HEK293 (cell line): ENCODE data around the gene ARID3B.

Experiments used
- CTCF ChIA-PET: fragments of 350-600 bp; formaldehyde crosslinking; extraction: SDS; loops from one replicate; lab custom pipeline; 2021; ENCODE audit warnings: antibody characterized with exemption; lab: Yijun Ruan, JAX
- POLR2A ChIA-PET: fragments of 300-600 bp; formaldehyde crosslinking; extraction: SDS; loops from one replicate; lab custom pipeline; 2020; ENCODE audit warnings: antibody characterized with exemption, inconsistent platforms; lab: Yijun Ruan, JAX
- H3K27ac ChIP-seq: fragments of 200-500 bp; sonication (Bioruptor generic); 2 replicates; pipeline ENCODE4 v1.5.1; 2014; ENCODE audit warnings: low read depth, low read length, control low read depth, inconsistent platforms; ENCODE audit errors: extremely low read depth
- H3K36me3 ChIP-seq, 2 experiments: fragments of 200-500 bp in 1 of 2; sonication (Bioruptor generic) in 1 of 2; 1 replicate in 1 of 2; 2 replicates in 1 of 2; pipeline ENCODE4 v1.5.1; 2014 to 2017; ENCODE audit warnings: inconsistent platforms in 2 of 2, low read length in 2 of 2; ENCODE audit not compliant: control insufficient read depth in 2 of 2, insufficient read depth in 1 of 2
- H3K4me1 ChIP-seq: fragments of 200-500 bp; sonication (Bioruptor generic); 2 replicates; pipeline ENCODE4 v1.5.1; 2014; ENCODE audit warnings: mild to moderate bottlenecking, low read length, inconsistent platforms; ENCODE audit not compliant: control insufficient read depth, insufficient read depth
- H3K4me3 ChIP-seq: 2 replicates; pipeline ENCODE4 v1.5.1; 2011; ENCODE audit warnings: low read depth, mild to moderate bottlenecking, control low read depth, low read length, moderate library complexity
- H3K9me3 ChIP-seq: fragments of 200-500 bp; sonication (Bioruptor generic); 2 replicates; pipeline ENCODE4 v1.5.1; 2014; ENCODE audit warnings: low read depth, low read length, inconsistent platforms; ENCODE audit not compliant: control insufficient read depth, insufficient read depth
- EGR2 ChIP-seq: fragments of 450-650 bp; formaldehyde crosslinking; IDR thresholded peaks from 2 replicates; pipeline ENCODE4 v1.5.1; 2016; ENCODE audit warnings: low read depth, missing biosample characterization, missing genetic modification characterization
- IKZF3 ChIP-seq: fragments of 450-650 bp; IDR thresholded peaks from 2 replicates; pipeline ENCODE4 v1.5.0; 2018; ENCODE audit warnings: missing biosample characterization, mild to moderate bottlenecking, missing genetic modification characterization, moderate library complexity
- RBAK ChIP-seq: fragments of 450-650 bp; formaldehyde crosslinking; IDR thresholded peaks from 2 replicates; pipeline ENCODE4 v1.5.1; 2016; ENCODE audit warnings: missing biosample characterization, missing genetic modification characterization
- SP2 ChIP-seq: fragments of 450-650 bp; formaldehyde crosslinking; IDR thresholded peaks from 2 replicates; pipeline ENCODE4 v1.5.1; 2016; ENCODE audit warnings: missing biosample characterization, missing genetic modification characterization
- YY1 ChIP-seq: fragments of 450-650 bp; formaldehyde crosslinking; IDR thresholded peaks from 2 replicates; pipeline ENCODE4 v1.5.1; 2018; ENCODE audit warnings: missing biosample characterization, missing genetic modification characterization
- ZBTB17 ChIP-seq: fragments of 450-650 bp; formaldehyde crosslinking; IDR thresholded peaks from 2 replicates; pipeline ENCODE4 v1.5.1; 2016; ENCODE audit warnings: missing biosample characterization, missing genetic modification characterization
- ZBTB8A ChIP-seq: fragments of 450-650 bp; formaldehyde crosslinking; IDR thresholded peaks from 2 replicates; pipeline ENCODE4 v1.5.1; 2016; ENCODE audit warnings: missing biosample characterization, missing genetic modification characterization
- ZFHX2 ChIP-seq: fragments of 450-650 bp; formaldehyde crosslinking; conservative IDR thresholded peaks from 2 replicates; pipeline ENCODE4 v1.5.1; 2016; ENCODE audit warnings: missing biosample characterization, missing genetic modification characterization
- ZFP69B ChIP-seq: fragments of 450-650 bp; formaldehyde crosslinking; IDR thresholded peaks from 2 replicates; pipeline ENCODE4 v1.5.1; 2016; ENCODE audit warnings: missing biosample characterization, missing genetic modification characterization
- ZNF157 ChIP-seq: fragments of 450-650 bp; formaldehyde crosslinking; IDR thresholded peaks from 2 replicates; pipeline ENCODE4 v1.5.1; 2016; ENCODE audit warnings: missing biosample characterization, missing genetic modification characterization
- ZNF266 ChIP-seq: fragments of 450-650 bp; formaldehyde crosslinking; IDR thresholded peaks from 2 replicates; pipeline ENCODE4 v1.5.1; 2016; ENCODE audit warnings: missing biosample characterization, missing genetic modification characterization, low read depth
- ZNF311 ChIP-seq: fragments of 450-650 bp; formaldehyde crosslinking; IDR thresholded peaks from 2 replicates; pipeline ENCODE4 v1.5.1; 2017; ENCODE audit warnings: missing biosample characterization, missing genetic modification characterization, borderline replicate concordance
- ZNF335 ChIP-seq: fragments of 450-650 bp; formaldehyde crosslinking; conservative IDR thresholded peaks from 2 replicates; pipeline ENCODE4 v1.5.1; 2016; ENCODE audit warnings: missing biosample characterization, missing genetic modification characterization
- ZNF341 ChIP-seq: fragments of 450-650 bp; formaldehyde crosslinking; IDR thresholded peaks from 2 replicates; pipeline ENCODE4; 2016; ENCODE audit warnings: low read depth, missing biosample characterization, missing genetic modification characterization
- ZNF48 ChIP-seq: fragments of 450-650 bp; formaldehyde crosslinking; IDR thresholded peaks from 2 replicates; pipeline ENCODE4 v1.5.1; 2016; ENCODE audit warnings: missing biosample characterization, missing genetic modification characterization
- ZNF561 ChIP-seq: fragments of 450-650 bp; IDR thresholded peaks from 2 replicates; pipeline ENCODE4 v1.5.1; 2018; ENCODE audit warnings: missing biosample characterization, missing genetic modification characterization, borderline replicate concordance
- ZNF585B ChIP-seq: fragments of 450-650 bp; formaldehyde crosslinking; IDR thresholded peaks from 2 replicates; pipeline ENCODE4 v1.5.1; 2016; ENCODE audit warnings: missing biosample characterization, missing genetic modification characterization
- ZNF792 ChIP-seq: fragments of 450-650 bp; formaldehyde crosslinking; IDR thresholded peaks from 2 replicates; pipeline ENCODE4 v1.5.1; 2016; ENCODE audit warnings: missing biosample characterization, missing genetic modification characterization
- ZXDB ChIP-seq: fragments of 450-650 bp; formaldehyde crosslinking; IDR thresholded peaks from 2 replicates; pipeline ENCODE4 v1.5.1; 2016; ENCODE audit warnings: missing biosample characterization, missing genetic modification characterization
- TF ChIP-seq, protein P1 (sequence below): fragments of 450-650 bp; formaldehyde crosslinking; IDR thresholded peaks from 2 replicates; pipeline ENCODE4 v1.5.1; 2016; ENCODE audit warnings: missing biosample characterization, missing genetic modification characterization
- TF ChIP-seq, protein P2 (sequence below): fragments of 450-650 bp; formaldehyde crosslinking; IDR thresholded peaks from 2 replicates; pipeline ENCODE4 v1.5.1; 2016; ENCODE audit warnings: missing biosample characterization, missing genetic modification characterization
- TF ChIP-seq, protein P3 (sequence below): sonication (generic); formaldehyde crosslinking; IDR thresholded peaks from 2 replicates; pipeline ENCODE4 v1.8.1; 2022; ENCODE audit warnings: mild to moderate bottlenecking, moderate library complexity, missing genetic modification reagents
- TF ChIP-seq, protein P4 (sequence below): fragments of 450-650 bp; formaldehyde crosslinking; IDR thresholded peaks from 2 replicates; pipeline ENCODE4; 2016; ENCODE audit warnings: missing biosample characterization, missing genetic modification characterization
- TF ChIP-seq, protein P5 (sequence below): fragments of 450-650 bp; formaldehyde crosslinking; IDR thresholded peaks from 2 replicates; pipeline ENCODE4 v1.5.1; 2016; ENCODE audit warnings: missing biosample characterization, missing genetic modification characterization

ARID3B gene

DNA sequence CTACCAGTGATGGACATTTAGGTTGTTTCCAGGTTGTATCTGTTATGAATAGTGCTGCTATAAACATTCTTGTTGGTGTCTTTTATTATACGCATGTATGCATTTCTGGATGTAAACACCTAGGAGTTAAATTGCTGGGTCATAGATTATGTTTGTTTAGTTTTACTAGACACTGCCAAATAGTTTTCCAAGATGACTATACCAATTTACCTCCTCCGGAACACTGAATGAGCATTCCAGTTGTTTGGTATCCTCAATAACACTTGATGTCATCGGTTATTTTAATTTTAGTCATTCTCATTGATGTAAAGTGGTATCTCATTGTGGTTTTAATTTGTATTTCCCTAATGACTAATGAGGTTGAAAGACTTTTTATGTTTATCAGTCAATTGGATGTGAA lies 36.6 kb upstream of the ARID3B start:
- Histone ChIP-seq H3K4me1 (no peaks in the 10 kb centered on the region), H3K36me3 (peaks cover 0 to 3% of the 10 kb centered on the region in 2 experiments; a peak in 1 of 3 replicates), H3K27ac (no peak overlapping the region), H3K4me3 (no peak overlapping the region), H3K9me3 (no peaks in the 10 kb centered on the region)
- CTCF ChIA-PET, result interaction anchor here (1.4 kb wide), 1 partner anchor 15 kb away, joined by 3 read pairs; no protein-coding TSS in a partner anchor
- TF ChIP-seq ZNF157 (tag by site-specific recombination), result no peak
- TF ChIP-seq, protein P1, sequence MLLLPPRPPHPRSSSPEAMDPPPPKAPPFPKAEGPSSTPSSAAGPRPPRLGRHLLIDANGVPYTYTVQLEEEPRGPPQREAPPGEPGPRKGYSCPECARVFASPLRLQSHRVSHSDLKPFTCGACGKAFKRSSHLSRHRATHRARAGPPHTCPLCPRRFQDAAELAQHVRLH (tag by site-specific recombination), result no peak
- no peak for TF ChIP-seq SP2 (tag by site-specific recombination)
- no peak for TF ChIP-seq EGR2 (tag by site-specific recombination)
- TF ChIP-seq, protein P2, sequence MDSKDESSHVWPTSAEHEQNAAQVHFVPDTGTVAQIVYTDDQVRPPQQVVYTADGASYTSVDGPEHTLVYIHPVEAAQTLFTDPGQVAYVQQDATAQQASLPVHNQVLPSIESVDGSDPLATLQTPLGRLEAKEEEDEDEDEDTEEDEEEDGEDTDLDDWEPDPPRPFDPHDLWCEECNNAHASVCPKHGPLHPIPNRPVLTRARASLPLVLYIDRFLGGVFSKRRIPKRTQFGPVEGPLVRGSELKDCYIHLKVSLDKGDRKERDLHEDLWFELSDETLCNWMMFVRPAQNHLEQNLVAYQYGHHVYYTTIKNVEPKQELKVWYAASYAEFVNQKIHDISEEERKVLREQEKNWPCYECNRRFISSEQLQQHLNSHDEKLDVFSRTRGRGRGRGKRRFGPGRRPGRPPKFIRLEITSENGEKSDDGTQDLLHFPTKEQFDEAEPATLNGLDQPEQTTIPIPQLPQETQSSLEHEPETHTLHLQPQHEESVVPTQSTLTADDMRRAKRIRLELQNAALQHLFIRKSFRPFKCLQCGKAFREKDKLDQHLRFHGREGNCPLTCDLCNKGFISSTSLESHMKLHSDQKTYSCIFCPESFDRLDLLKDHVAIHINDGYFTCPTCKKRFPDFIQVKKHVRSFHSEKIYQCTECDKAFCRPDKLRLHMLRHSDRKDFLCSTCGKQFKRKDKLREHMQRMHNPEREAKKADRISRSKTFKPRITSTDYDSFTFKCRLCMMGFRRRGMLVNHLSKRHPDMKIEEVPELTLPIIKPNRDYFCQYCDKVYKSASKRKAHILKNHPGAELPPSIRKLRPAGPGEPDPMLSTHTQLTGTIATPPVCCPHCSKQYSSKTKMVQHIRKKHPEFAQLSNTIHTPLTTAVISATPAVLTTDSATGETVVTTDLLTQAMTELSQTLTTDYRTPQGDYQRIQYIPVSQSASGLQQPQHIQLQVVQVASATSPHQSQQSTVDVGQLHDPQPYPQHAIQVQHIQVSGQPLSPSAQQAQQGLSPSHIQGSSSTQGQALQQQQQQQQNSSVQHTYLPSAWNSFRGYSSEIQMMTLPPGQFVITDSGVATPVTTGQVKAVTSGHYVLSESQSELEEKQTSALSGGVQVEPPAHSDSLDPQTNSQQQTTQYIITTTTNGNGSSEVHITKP (tag by site-specific recombination), result no peak
- TF ChIP-seq ZFP69B (tag by site-specific recombination), result no peak
- no peak for TF ChIP-seq ZXDB
- TF ChIP-seq ZBTB17, result no peak
- no peak for TF ChIP-seq RBAK (tag by site-specific recombination)
- TF ChIP-seq ZBTB8A (tag by site-specific recombination), result no peak
- TF ChIP-seq ZNF341 (tag by site-specific recombination), result no peak
- no peak for TF ChIP-seq ZNF48 (tag by site-specific recombination)
- TF ChIP-seq, protein P3, sequence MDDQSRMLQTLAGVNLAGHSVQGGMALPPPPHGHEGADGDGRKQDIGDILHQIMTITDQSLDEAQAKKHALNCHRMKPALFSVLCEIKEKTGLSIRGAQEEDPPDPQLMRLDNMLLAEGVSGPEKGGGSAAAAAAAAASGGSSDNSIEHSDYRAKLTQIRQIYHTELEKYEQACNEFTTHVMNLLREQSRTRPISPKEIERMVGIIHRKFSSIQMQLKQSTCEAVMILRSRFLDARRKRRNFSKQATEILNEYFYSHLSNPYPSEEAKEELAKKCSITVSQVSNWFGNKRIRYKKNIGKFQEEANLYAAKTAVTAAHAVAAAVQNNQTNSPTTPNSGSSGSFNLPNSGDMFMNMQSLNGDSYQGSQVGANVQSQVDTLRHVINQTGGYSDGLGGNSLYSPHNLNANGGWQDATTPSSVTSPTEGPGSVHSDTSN (CRISPR knock-in tag), result no peak
- TF ChIP-seq, protein P4, sequence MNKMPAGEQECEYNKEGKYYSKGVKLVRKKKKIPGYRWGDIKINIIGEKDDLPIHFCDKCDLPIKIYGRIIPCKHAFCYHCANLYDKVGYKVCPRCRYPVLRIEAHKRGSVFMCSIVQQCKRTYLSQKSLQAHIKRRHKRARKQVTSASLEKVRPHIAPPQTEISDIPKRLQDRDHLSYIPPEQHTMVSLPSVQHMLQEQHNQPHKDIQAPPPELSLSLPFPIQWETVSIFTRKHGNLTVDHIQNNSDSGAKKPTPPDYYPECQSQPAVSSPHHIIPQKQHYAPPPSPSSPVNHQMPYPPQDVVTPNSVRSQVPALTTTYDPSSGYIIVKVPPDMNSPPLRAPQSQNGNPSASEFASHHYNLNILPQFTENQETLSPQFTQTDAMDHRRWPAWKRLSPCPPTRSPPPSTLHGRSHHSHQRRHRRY (tag by site-specific recombination), result no peak
- POLR2A ChIA-PET, result no interaction called here

DNA sequence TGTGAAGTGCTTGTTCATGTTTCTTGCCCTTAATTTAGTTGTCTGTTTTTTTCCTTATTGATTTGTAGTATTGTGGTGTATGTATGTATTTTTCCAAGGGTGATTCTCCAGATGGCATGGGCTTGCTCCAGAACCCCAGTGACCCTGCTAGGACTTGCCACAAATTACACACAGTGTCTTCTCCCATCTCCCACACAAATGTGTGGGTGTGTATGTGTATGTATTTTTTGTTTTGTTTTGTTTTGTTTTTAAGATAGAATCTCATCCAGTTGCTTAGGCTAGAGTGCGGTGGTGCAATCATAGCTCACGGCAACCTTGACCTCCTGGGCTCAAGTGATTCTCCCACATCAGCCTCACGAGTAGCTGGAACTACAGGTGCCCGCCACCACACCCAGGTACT lies 36.2 kb upstream of the ARID3B start:
- CTCF ChIA-PET, result no interaction called here
- H3K27ac ChIP-seq, result no peak overlapping the region
- no peaks in the 10 kb centered on the region for H3K9me3 ChIP-seq
- POLR2A ChIA-PET, result interaction anchor here (0.6 kb wide), 1 partner anchor 25 kb away, joined by 5 read pairs; no protein-coding TSS in a partner anchor
- no peak overlapping the region for H3K4me3 ChIP-seq
- peaks cover 0 to 3% of the 10 kb centered on the region in 2 experiments; a peak in 1 of 3 replicates for H3K36me3 ChIP-seq
- TF ChIP-seq ZNF792 (tag by site-specific recombination) (no peak), ZFHX2 (peak; percentile 25; the same call in 1 of the 2 replicates), ZNF585B (no peak), ZNF266 (no peak), ZNF561 (tag by site-specific recombination) (no peak), ZNF311 (tag by site-specific recombination) (no peak), IKZF3 (no peak), YY1 (tag by site-specific recombination) (no peak), EGR2 (tag by site-specific recombination) (peak; percentile 49; the same call in 1 of the 2 replicates), ZNF335 (tag by site-specific recombination) (no peak)
- TF ChIP-seq, protein P5, sequence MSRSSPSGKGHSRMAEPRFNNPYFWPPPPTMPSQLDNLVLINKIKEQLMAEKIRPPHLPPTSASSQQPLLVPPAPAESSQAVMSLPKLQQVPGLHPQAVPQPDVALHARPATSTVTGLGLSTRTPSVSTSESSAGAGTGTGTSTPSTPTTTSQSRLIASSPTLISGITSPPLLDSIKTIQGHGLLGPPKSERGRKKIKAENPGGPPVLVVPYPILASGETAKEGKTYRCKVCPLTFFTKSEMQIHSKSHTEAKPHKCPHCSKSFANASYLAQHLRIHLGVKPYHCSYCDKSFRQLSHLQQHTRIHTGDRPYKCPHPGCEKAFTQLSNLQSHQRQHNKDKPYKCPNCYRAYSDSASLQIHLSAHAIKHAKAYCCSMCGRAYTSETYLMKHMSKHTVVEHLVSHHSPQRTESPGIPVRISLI, result no peak
- no peaks in the 10 kb centered on the region for H3K4me1 ChIP-seq
